ENCODE data around the gene AJAP1. TPM values are rescaled to one million over a fixed set of nuclear protein-coding genes. Genes with fewer than 3 reads are reported as not detected.

The AJAP1 gene
- total and polyA plus RNA-seq, 2 of the 8 experiments (the other 6 are each of a cell fraction or from before 2014, with no cell fraction given) = 1.9 to 6.2 TPM

GRCh38 chr1:4668743-4669700, 14.6 kb downstream of the AJAP1 start:
- peaks cover 0 to 3% (median 0%) of the 10 kb centered on the region in 4 experiments; a peak in 1 of 7 replicates for H3K4me1 ChIP-seq (replicated peaks in 1 of 4; ENCODE audit: control insufficient read depth in 3 of 4, insufficient read depth in 4 of 4, low read length in 3 of 4)
- H3K23ac ChIP-seq (ENCODE audit: insufficient read length) = no peak overlapping the region
- no peak overlapping the region for H4K5ac ChIP-seq (ENCODE audit: insufficient read length, low read depth, low read length)
- peaks cover 0 to 2% of the 10 kb centered on the region in 2 experiments for H4K20me1 ChIP-seq (replicated peaks in 1 of 2; ENCODE audit: control insufficient read depth in 1 of 2, insufficient read depth in 2 of 2, low read length in 2 of 2)
- WGBS, 2 experiments (ENCODE audit: extremely low coverage in 1 of 2, insufficient coverage in 1 of 2, insufficient read length in 1 of 2, insufficient replicate concordance in 2 of 2, low coverage in 1 of 2, low lambda C conversion rate in 2 of 2, missing lambda C conversion rate in 1 of 2) = 78% methylated on average over 13 of the region's 13 CpGs; no CpG with 5 or more reads in 1 of the 2 experiments
- no peak overlapping the region for H3K9ac ChIP-seq (replicated peaks in 1 of 4; ENCODE audit: extremely low read depth in 1 of 4, low read depth in 3 of 4, low read length in 3 of 4)
- POLR2A ChIA-PET (ENCODE audit: partially characterized antibody) = no interaction called here
- no peak overlapping the region for H3K14ac ChIP-seq (ENCODE audit: insufficient read length)
- no peaks in the 10 kb centered on the region for H3K23me2 ChIP-seq (ENCODE audit: low read depth, low read length)
- H3K4ac ChIP-seq (replicated peaks; ENCODE audit: insufficient read length, low read depth, low read length) = no peak overlapping the region
- no peak overlapping the region for H4K91ac ChIP-seq (replicated peaks; ENCODE audit: insufficient read length, low read length)
- no peak overlapping the region for H2AFZ ChIP-seq (ENCODE audit: low read length)
- no peak overlapping the region for H3K4me3 ChIP-seq (ENCODE audit: extremely low read depth in 1 of 4, insufficient read depth in 2 of 4, low read depth in 3 of 4, low read length in 4 of 4)
- H3K56ac ChIP-seq (replicated peaks; ENCODE audit: insufficient read length, low read depth, low read length) = no peak overlapping the region
- no peak overlapping the region for H2AK5ac ChIP-seq (ENCODE audit: low read depth, low read length)
- peaks cover 11 to 20% of the 10 kb centered on the region in 2 experiments for H3K9me3 ChIP-seq (ENCODE audit: insufficient read depth in 2 of 2, low read depth in 1 of 2, low read length in 1 of 2)
- no peak overlapping the region for H3K18ac ChIP-seq (ENCODE audit: extremely low read depth, low read length)
- CTCF ChIA-PET (ENCODE audit: partially characterized antibody) = interaction anchor here (0.6 to 0.9 kb wide), 3 partner anchors 10 to 811 kb away, joined by 3 to 4 read pairs (median 4); no protein-coding TSS in a partner anchor
- no peak overlapping the region for H2BK15ac ChIP-seq (ENCODE audit: low read length)
- H3K79me2 ChIP-seq (ENCODE audit: control insufficient read depth in 1 of 2, insufficient read depth in 2 of 2, low read length in 2 of 2) = peaks cover 0 to under 1% of the 10 kb centered on the region in 2 experiments; a peak in 1 of 4 replicates
- no peak overlapping the region for H3K4me2 ChIP-seq (ENCODE audit: insufficient read depth in 1 of 2, low read depth in 2 of 2, low read length in 2 of 2)
- FAIRE-seq (no peak), DNase-seq (ENCODE audit: low read depth in 1 of 2, low spot score in 2 of 2) (no peak)
- H2BK12ac ChIP-seq (ENCODE audit: low read depth, low read length) = no peak overlapping the region
- no peak overlapping the region for H3K27ac ChIP-seq (ENCODE audit: low read depth, low read length)
- no peaks in the 10 kb centered on the region; a peak in 1 of 7 replicates for H3K27me3 ChIP-seq (replicated peaks in 1 of 4; ENCODE audit: control insufficient read depth in 3 of 4, extremely low read depth in 1 of 4, insufficient read depth in 3 of 4, low read length in 3 of 4)
- no peak overlapping the region for H2BK5ac ChIP-seq (ENCODE audit: low read depth, low read length)
- H4K8ac ChIP-seq (ENCODE audit: extremely low read depth, insufficient read depth, low read length) = no peak overlapping the region
- no peaks in the 10 kb centered on the region for H3K36me3 ChIP-seq (ENCODE audit: control insufficient read depth in 2 of 4, insufficient read depth in 4 of 4, low read length in 3 of 4)
- no peak overlapping the region for H2BK20ac ChIP-seq (ENCODE audit: low read length)
- H3K79me1 ChIP-seq (ENCODE audit: low read depth, low read length) = no peaks in the 10 kb centered on the region; the same call in 1 of the 2 replicates
- no peak overlapping the region for H2BK120ac ChIP-seq (replicated peaks; ENCODE audit: low read depth, low read length)
- TF ChIP-seq RXRA (IDR thresholded peaks at IDR 0.05; ENCODE audit: insufficient read depth, low read depth, low read length) = no peak
- TF ChIP-seq CBX8 (IDR thresholded peaks at IDR 0.05; ENCODE audit: borderline replicate concordance, low read depth, low read length) = no peak
- no peak for TF ChIP-seq EGR1 (IDR thresholded peaks at IDR 0.05; ENCODE audit: borderline replicate concordance, low read depth, low read length)

Data from H1 (cell line).